H1 (cell line): Measurements from ENCODE around the gene CDK13. TPM values are rescaled to one million over a fixed set of nuclear protein-coding genes. Genes with fewer than 3 reads are reported as not detected.

Experiments used
- CTCF ChIA-PET: fragments of 300-600 bp; sonication (Branson Sonifier 250); formaldehyde crosslinking; loops from one replicate; lab custom pipeline; 2021; ENCODE audit not compliant: partially characterized antibody; lab: Charles Lee
- POLR2A ChIA-PET: fragments of 300-600 bp; sonication (Branson Sonifier 250); formaldehyde crosslinking; loops from one replicate; lab custom pipeline; 2021; ENCODE audit warnings: inconsistent platforms; ENCODE audit not compliant: partially characterized antibody; lab: Charles Lee
- DNase-seq, 2 experiments: peaks; one replicate each; pipeline versions ENCODE4 v3.0.0 to v3.0.0-alpha.2; 2010 to 2022; ENCODE audit warnings: low spot score in 2 of 2, low read depth in 1 of 2, mixed read lengths in 1 of 2
- FAIRE-seq: peaks from 2 replicates; lab custom pipeline; 2011; peaks lifted over from hg19 to GRCh38; lab: Jason Lieb, UNC
- H2AFZ ChIP-seq: 2 replicates; pipeline ENCODE4 v1.8.1; 2012; ENCODE audit warnings: low read length, inconsistent platforms
- H2AK5ac ChIP-seq: 2 replicates; pipeline ENCODE4 v1.6.1; 2013; ENCODE audit warnings: low read depth, low read length
- H2BK120ac ChIP-seq: replicated peaks from 2 replicates; pipeline ENCODE3; 2013; ENCODE audit warnings: low read depth, low read length, inconsistent platforms
- H2BK12ac ChIP-seq: 2 replicates; pipeline ENCODE4 v1.6.1; 2013; ENCODE audit warnings: low read depth, low read length
- H2BK15ac ChIP-seq: 2 replicates; pipeline ENCODE4 v1.6.1; 2013; ENCODE audit warnings: low read length
- H2BK20ac ChIP-seq: 2 replicates; pipeline ENCODE4 v1.6.1; 2013; ENCODE audit warnings: low read length
- H2BK5ac ChIP-seq: 2 replicates; pipeline ENCODE4 v1.6.1; 2013; ENCODE audit warnings: low read depth, low read length
- H3K14ac ChIP-seq: 2 replicates; pipeline ENCODE4 v1.6.1; 2013; ENCODE audit warnings: inconsistent platforms; ENCODE audit not compliant: insufficient read length
- H3K18ac ChIP-seq: 2 replicates; pipeline ENCODE4 v1.6.1; 2013; ENCODE audit warnings: low read length; ENCODE audit errors: extremely low read depth
- H3K23ac ChIP-seq: 2 replicates; pipeline ENCODE4 v1.6.1; 2013; ENCODE audit warnings: inconsistent platforms; ENCODE audit not compliant: insufficient read length
- H3K23me2 ChIP-seq: 2 replicates; pipeline ENCODE4 v1.6.1; 2013; ENCODE audit warnings: low read depth, low read length
- H3K27ac ChIP-seq: 2 replicates; pipeline ENCODE4 v1.6.1; 2011; ENCODE audit warnings: low read depth, low read length, inconsistent platforms
- H3K27me3 ChIP-seq, 4 experiments: replicated peaks in 1 of 4; 1 replicate in 1 of 4; 2 replicates in 3 of 4; pipeline versions ENCODE4 v1.6.1 to v1.8.1; 2011 to 2013; ENCODE audit warnings: low read length in 3 of 4, mild to moderate bottlenecking in 3 of 4, inconsistent platforms in 2 of 4, mixed read lengths in 2 of 4, moderate library complexity in 1 of 4; ENCODE audit not compliant: control insufficient read depth in 3 of 4, insufficient read depth in 3 of 4; ENCODE audit errors: extremely low read depth in 1 of 4
- H3K36me3 ChIP-seq, 4 experiments: 2 replicates each; pipeline versions ENCODE4 v1.6.1 to v1.8.1; 2011 to 2013; ENCODE audit warnings: mild to moderate bottlenecking in 4 of 4, low read length in 3 of 4, moderate library complexity in 2 of 4, control low read depth in 1 of 4, inconsistent platforms in 1 of 4; ENCODE audit not compliant: insufficient read depth in 4 of 4, control insufficient read depth in 2 of 4
- H3K4ac ChIP-seq: replicated peaks from 2 replicates; pipeline ENCODE3; 2013; ENCODE audit warnings: low read length, low read depth, mixed read lengths, inconsistent platforms; ENCODE audit not compliant: insufficient read length
- H3K4me1 ChIP-seq, 4 experiments: replicated peaks in 1 of 4; 1 replicate in 1 of 4; 2 replicates in 3 of 4; pipeline versions ENCODE4 v1.6.1 to v1.8.1; 2011 to 2013; ENCODE audit warnings: low read length in 3 of 4, inconsistent platforms in 2 of 4, mixed read lengths in 1 of 4; ENCODE audit not compliant: insufficient read depth in 4 of 4, control insufficient read depth in 3 of 4
- H3K4me2 ChIP-seq, 2 experiments: 2 replicates each; pipeline versions ENCODE4 v1.6.1 to v1.8.1; 2011 to 2013; ENCODE audit warnings: low read depth in 2 of 2, low read length in 2 of 2, control low read depth in 1 of 2, inconsistent platforms in 1 of 2, mild to moderate bottlenecking in 1 of 2; ENCODE audit not compliant: insufficient read depth in 1 of 2
- H3K4me3 ChIP-seq, 4 experiments: fragments of 200-600, 300-600 bp in 1 of 4; sonication (generic), shearing (Covaris generic), sonication (Bioruptor Twin) in 1 of 4; 2 replicates each; pipeline versions ENCODE4 v1.5.1 to v1.8.1; 2011 to 2016; ENCODE audit warnings: low read length in 4 of 4, low read depth in 3 of 4, control low read depth in 2 of 4, inconsistent platforms in 2 of 4, mild to moderate bottlenecking in 2 of 4, mixed read lengths in 1 of 4, moderate library complexity in 1 of 4; ENCODE audit not compliant: insufficient read depth in 2 of 4; ENCODE audit errors: extremely low read depth in 1 of 4
- H3K56ac ChIP-seq: replicated peaks from 2 replicates; pipeline ENCODE3; 2013; ENCODE audit warnings: low read depth, mild to moderate bottlenecking, mixed read lengths, low read length, inconsistent platforms; ENCODE audit not compliant: insufficient read length
- H3K79me1 ChIP-seq: 2 replicates; pipeline ENCODE4 v1.6.1; 2013; ENCODE audit warnings: low read depth, low read length, control low read depth
- H3K79me2 ChIP-seq, 2 experiments: 2 replicates each; pipeline versions ENCODE4 v1.6.1 to v1.8.1; 2012 to 2013; ENCODE audit warnings: low read length in 2 of 2, mild to moderate bottlenecking in 2 of 2, inconsistent platforms in 1 of 2; ENCODE audit not compliant: insufficient read depth in 2 of 2, control insufficient read depth in 1 of 2
- H3K9ac ChIP-seq, 4 experiments: replicated peaks in 1 of 4; 1 replicate in 1 of 4; 2 replicates in 3 of 4; pipeline versions ENCODE4 v1.6.1 to v1.8.1; 2011 to 2013; ENCODE audit warnings: low read depth in 3 of 4, low read length in 3 of 4, control low read depth in 2 of 4, mild to moderate bottlenecking in 2 of 4, moderate library complexity in 2 of 4, inconsistent platforms in 1 of 4; ENCODE audit errors: extremely low read depth in 1 of 4
- H3K9me3 ChIP-seq, 2 experiments: 2 replicates each; pipeline versions ENCODE4 v1.6.1 to v1.8.1; 2012 to 2013; ENCODE audit warnings: mild to moderate bottlenecking in 2 of 2, moderate library complexity in 2 of 2, control low read depth in 1 of 2, inconsistent platforms in 1 of 2, low read depth in 1 of 2, low read length in 1 of 2, mixed read lengths in 1 of 2; ENCODE audit not compliant: insufficient read depth in 2 of 2
- H4K20me1 ChIP-seq, 2 experiments: replicated peaks in 1 of 2; 2 replicates each; pipeline versions ENCODE3 to v1.8.1; 2011 to 2013; ENCODE audit warnings: inconsistent platforms in 2 of 2, low read length in 2 of 2, mild to moderate bottlenecking in 1 of 2; ENCODE audit not compliant: insufficient read depth in 2 of 2, control insufficient read depth in 1 of 2
- H4K5ac ChIP-seq: 2 replicates; pipeline ENCODE4 v1.6.1; 2013; ENCODE audit warnings: low read length, low read depth, mixed read lengths, inconsistent platforms; ENCODE audit not compliant: insufficient read length
- H4K8ac ChIP-seq: 2 replicates; pipeline ENCODE4 v1.8.0; 2013; ENCODE audit warnings: mild to moderate bottlenecking, moderate library complexity, low read length, inconsistent platforms; ENCODE audit not compliant: insufficient read depth; ENCODE audit errors: extremely low read depth
- H4K91ac ChIP-seq: replicated peaks from 2 replicates; pipeline ENCODE3; 2013; ENCODE audit warnings: low read length, mixed read lengths, inconsistent platforms; ENCODE audit not compliant: insufficient read length
- ATF3 ChIP-seq: IDR thresholded peaks from 2 replicates; pipeline ENCODE4 v1.6.1; 2011; ENCODE audit warnings: low read depth, mild to moderate bottlenecking, low read length; ENCODE audit not compliant: insufficient read depth
- CHD2 ChIP-seq: IDR thresholded peaks from 2 replicates; pipeline ENCODE4 v1.6.1; 2012; ENCODE audit warnings: low read length, improper control_type of control experiment
- HDAC2 ChIP-seq, 2 experiments: fragments of 300-600 bp in 1 of 2; sonication (generic) in 1 of 2; IDR thresholded peaks; 2 replicates each; pipeline ENCODE4 v1.6.1; 2011 to 2012; ENCODE audit warnings: low read depth in 2 of 2, low read length in 2 of 2, mild to moderate bottlenecking in 2 of 2, moderate library complexity in 2 of 2, borderline replicate concordance in 1 of 2, inconsistent platforms in 1 of 2
- POLR2AphosphoS5 ChIP-seq: IDR thresholded peaks from 2 replicates; pipeline ENCODE4 v1.6.1; 2011; ENCODE audit warnings: low read depth, low read length
- SIX5 ChIP-seq: IDR thresholded peaks from 2 replicates; pipeline ENCODE4 v1.6.1; 2011; ENCODE audit warnings: mild to moderate bottlenecking, low read depth, low read length
- SP4 ChIP-seq: IDR thresholded peaks from 2 replicates; pipeline ENCODE4 v1.6.1; 2012; ENCODE audit warnings: low read length, inconsistent platforms
- SRF ChIP-seq: IDR thresholded peaks from 2 replicates; pipeline ENCODE4 v1.6.1; 2011; ENCODE audit warnings: mild to moderate bottlenecking, low read depth, low read length, moderate library complexity
- TAF1 ChIP-seq: IDR thresholded peaks from 2 replicates; pipeline ENCODE4 v1.6.1; 2011; ENCODE audit warnings: mild to moderate bottlenecking, low read depth, low read length
- WGBS, 2 experiments: shearing (Covaris generic) in 1 of 2; methylation state at CpG; one replicate each; pipeline versions ENCODE4 v1.1.6 to v1.1.7; 2013 to 2015; ENCODE audit warnings: low lambda C conversion rate in 2 of 2, mixed read lengths in 2 of 2, inconsistent platforms in 1 of 2, low coverage in 1 of 2, missing lambda C conversion rate in 1 of 2; ENCODE audit not compliant: insufficient replicate concordance in 2 of 2, insufficient coverage in 1 of 2, insufficient read length in 1 of 2; ENCODE audit errors: extremely low coverage in 1 of 2, missing lambda C conversion rate in 1 of 2; 5-methylcytosine and 5-hydroxymethylcytosine counted together
- polyA plus RNA-seq, 7 experiments: library from polyadenylated mRNA; depleted of rRNA in 3 of 7; stranded (reverse) in 5 of 7; unstranded in 2 of 7; fragments of >200 nt in 5 of 7; fragments of 200-250 nt in 2 of 7; gene quantifications; 1 replicate in 5 of 7; 2 replicates in 1 of 7; 4 replicates in 1 of 7; pipeline versions ENCODE4 v1.2.1 to v1.2.3, GENCODE V29; 2011 to 2013; ENCODE audit warnings: missing spikeins in 2 of 7, mixed read lengths in 2 of 7
- total RNA-seq: library from RNA; stranded (reverse); fragmentation: NEBNext Ultra II Directional; extraction: Animal tissue kit (Norgen Biotek cat#: 25700); gene quantifications from 2 replicates; pipeline ENCODE4 v1.2.1, GENCODE V29; 2021

Gene CDK13
- total and polyA plus RNA-seq, 2 of the 8 experiments (the other 6 are each of a cell fraction or from before 2014, with no cell fraction given), result 22.6 to 49.5 TPM

GRCh38 chr7:40092182-40092581 is 142.1 kb downstream of the CDK13 start:
- Histone ChIP-seq H3K79me2 (no peaks in the 10 kb centered on the region), H2BK5ac (no peak overlapping the region), H3K23me2 (no peaks in the 10 kb centered on the region; the same call in 1 of the 2 replicates)
- TF ChIP-seq SRF (no peak), SIX5 (no peak), TAF1 (no peak), SP4 (no peak), POLR2AphosphoS5 (no peak), HDAC2 (IDR thresholded peaks at IDR 0.05; ENCODE audit: borderline replicate concordance in 1 of 2, low read depth in 2 of 2, low read length in 2 of 2) (no peak), ATF3 (no peak), CHD2 (no peak)
- TF ChIP-seq, all 59 proteins: peak for 0
- POLR2A ChIA-PET, result no interaction called here
- Histone ChIP-seq H3K4ac (no peak overlapping the region), H2BK15ac (no peak overlapping the region), H2AK5ac (no peak overlapping the region), H3K79me1 (no peaks in the 10 kb centered on the region), H3K36me3 (peaks cover 7 to 39% (median 22%) of the 10 kb centered on the region in 4 experiments; a peak in 7 of 8 replicates), H4K5ac (no peak overlapping the region), H4K91ac (no peak overlapping the region), H3K4me3 (no peak overlapping the region), H2BK20ac (no peak overlapping the region), H3K23ac (no peak overlapping the region), H3K27me3 (no peaks in the 10 kb centered on the region), H3K18ac (no peak overlapping the region), H2AFZ (no peak overlapping the region), H3K27ac (no peak overlapping the region), H3K9ac (no peak overlapping the region), H3K56ac (no peak overlapping the region), H2BK12ac (no peak overlapping the region), H3K9me3 (no peaks in the 10 kb centered on the region), H4K8ac (no peak overlapping the region), H4K20me1 (peaks cover 0 to 2% of the 10 kb centered on the region in 2 experiments), H3K4me2 (no peak overlapping the region), H3K4me1 (peaks cover 0 to 4% (median 2%) of the 10 kb centered on the region in 4 experiments; a peak in 4 of 7 replicates), H3K14ac (no peak overlapping the region), H2BK120ac (no peak overlapping the region)
- no peak for FAIRE-seq
- 84% methylated on average over 2 of the region's 2 CpGs; no CpG with 5 or more reads in 1 of the 2 experiments for WGBS, 2 experiments
- no peak for DNase-seq
- CTCF ChIA-PET, result interaction anchor here (0.7 kb wide), 2 partner anchors 191 to 262 kb away, joined by 3 read pairs; no protein-coding TSS in a partner anchor
